ENCODE measurements around the gene NR1D1.

DNA sequence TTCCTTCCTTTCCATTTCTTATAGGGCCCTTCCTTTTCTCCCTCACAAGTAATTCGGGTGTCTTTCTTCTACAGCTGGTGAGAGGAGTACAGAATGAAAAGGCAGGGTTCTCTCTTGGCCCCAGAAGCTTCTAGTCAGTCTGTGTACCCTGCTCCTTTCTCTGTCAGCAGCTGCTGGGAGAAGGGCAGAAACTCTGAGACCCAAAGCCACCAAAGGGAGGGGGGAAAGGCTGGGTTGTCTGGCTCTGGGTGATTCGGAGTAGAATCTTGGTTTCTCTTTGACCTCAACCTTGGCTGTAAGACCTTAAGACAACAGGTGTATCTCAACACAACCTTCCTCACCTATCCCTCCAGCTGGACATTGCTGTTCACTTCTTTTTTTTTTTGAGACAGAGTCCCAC is 3.3 kb upstream of the NR1D1 start:
- TF ChIP-seq, protein P1, sequence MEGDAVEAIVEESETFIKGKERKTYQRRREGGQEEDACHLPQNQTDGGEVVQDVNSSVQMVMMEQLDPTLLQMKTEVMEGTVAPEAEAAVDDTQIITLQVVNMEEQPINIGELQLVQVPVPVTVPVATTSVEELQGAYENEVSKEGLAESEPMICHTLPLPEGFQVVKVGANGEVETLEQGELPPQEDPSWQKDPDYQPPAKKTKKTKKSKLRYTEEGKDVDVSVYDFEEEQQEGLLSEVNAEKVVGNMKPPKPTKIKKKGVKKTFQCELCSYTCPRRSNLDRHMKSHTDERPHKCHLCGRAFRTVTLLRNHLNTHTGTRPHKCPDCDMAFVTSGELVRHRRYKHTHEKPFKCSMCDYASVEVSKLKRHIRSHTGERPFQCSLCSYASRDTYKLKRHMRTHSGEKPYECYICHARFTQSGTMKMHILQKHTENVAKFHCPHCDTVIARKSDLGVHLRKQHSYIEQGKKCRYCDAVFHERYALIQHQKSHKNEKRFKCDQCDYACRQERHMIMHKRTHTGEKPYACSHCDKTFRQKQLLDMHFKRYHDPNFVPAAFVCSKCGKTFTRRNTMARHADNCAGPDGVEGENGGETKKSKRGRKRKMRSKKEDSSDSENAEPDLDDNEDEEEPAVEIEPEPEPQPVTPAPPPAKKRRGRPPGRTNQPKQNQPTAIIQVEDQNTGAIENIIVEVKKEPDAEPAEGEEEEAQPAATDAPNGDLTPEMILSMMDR (IDR thresholded peaks at IDR 0.05) = no peak
- TF ChIP-seq, protein P2, sequence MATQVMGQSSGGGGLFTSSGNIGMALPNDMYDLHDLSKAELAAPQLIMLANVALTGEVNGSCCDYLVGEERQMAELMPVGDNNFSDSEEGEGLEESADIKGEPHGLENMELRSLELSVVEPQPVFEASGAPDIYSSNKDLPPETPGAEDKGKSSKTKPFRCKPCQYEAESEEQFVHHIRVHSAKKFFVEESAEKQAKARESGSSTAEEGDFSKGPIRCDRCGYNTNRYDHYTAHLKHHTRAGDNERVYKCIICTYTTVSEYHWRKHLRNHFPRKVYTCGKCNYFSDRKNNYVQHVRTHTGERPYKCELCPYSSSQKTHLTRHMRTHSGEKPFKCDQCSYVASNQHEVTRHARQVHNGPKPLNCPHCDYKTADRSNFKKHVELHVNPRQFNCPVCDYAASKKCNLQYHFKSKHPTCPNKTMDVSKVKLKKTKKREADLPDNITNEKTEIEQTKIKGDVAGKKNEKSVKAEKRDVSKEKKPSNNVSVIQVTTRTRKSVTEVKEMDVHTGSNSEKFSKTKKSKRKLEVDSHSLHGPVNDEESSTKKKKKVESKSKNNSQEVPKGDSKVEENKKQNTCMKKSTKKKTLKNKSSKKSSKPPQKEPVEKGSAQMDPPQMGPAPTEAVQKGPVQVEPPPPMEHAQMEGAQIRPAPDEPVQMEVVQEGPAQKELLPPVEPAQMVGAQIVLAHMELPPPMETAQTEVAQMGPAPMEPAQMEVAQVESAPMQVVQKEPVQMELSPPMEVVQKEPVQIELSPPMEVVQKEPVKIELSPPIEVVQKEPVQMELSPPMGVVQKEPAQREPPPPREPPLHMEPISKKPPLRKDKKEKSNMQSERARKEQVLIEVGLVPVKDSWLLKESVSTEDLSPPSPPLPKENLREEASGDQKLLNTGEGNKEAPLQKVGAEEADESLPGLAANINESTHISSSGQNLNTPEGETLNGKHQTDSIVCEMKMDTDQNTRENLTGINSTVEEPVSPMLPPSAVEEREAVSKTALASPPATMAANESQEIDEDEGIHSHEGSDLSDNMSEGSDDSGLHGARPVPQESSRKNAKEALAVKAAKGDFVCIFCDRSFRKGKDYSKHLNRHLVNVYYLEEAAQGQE (IDR thresholded peaks at IDR 0.05; ENCODE audit: insufficient read depth in 1 of 2, low read depth in 2 of 2, low read length in 1 of 2) = no peak
- TF ChIP-seq POLR2AphosphoS5 (IDR thresholded peaks at IDR 0.05; ENCODE audit: low read depth, low read length) = no peak
- TF ChIP-seq TCF7L2 (IDR thresholded peaks at IDR 0.05; ENCODE audit: low read depth, low read length) = no peak
